ENCODE measurements around the gene RCVRN.

- TF ChIP-seq CTCF (conservative IDR thresholded peaks at IDR 0.05; ENCODE audit: low read depth, low read length): no peak
- no peak for TF ChIP-seq POLR2A (IDR thresholded peaks at IDR 0.05; ENCODE audit: low read depth, low read length)
- TF ChIP-seq SMC3 (IDR thresholded peaks at IDR 0.05; ENCODE audit: low read depth, low read length): no peak
- TF ChIP-seq RAD21 (IDR thresholded peaks at IDR 0.05; ENCODE audit: low read length): no peak
- no peak for TF ChIP-seq ELK1 (IDR thresholded peaks at IDR 0.05; ENCODE audit: borderline replicate concordance, low read depth, low read length)
- no peak for TF ChIP-seq RCOR1 (IDR thresholded peaks at IDR 0.05; ENCODE audit: insufficient replicate concordance, low read length)
- no peak for TF ChIP-seq RFX5 (IDR thresholded peaks at IDR 0.05; ENCODE audit: low read depth, low read length)
- TF ChIP-seq MAZ (IDR thresholded peaks at IDR 0.05; ENCODE audit: borderline replicate concordance, low read depth, low read length): no peak
- no peak for TF ChIP-seq USF2 (IDR thresholded peaks at IDR 0.05; ENCODE audit: low read depth, low read length)
- no peak for TF ChIP-seq CHD1 (IDR thresholded peaks at IDR 0.05; ENCODE audit: low read depth, low read length)
- TF ChIP-seq CEBPB (IDR thresholded peaks at IDR 0.05; ENCODE audit: low read depth, low read length): no peak
- TF ChIP-seq MAFK (IDR thresholded peaks at IDR 0.05; ENCODE audit: low read depth, low read length): no peak
- TF ChIP-seq FOS (IDR thresholded peaks at IDR 0.05; ENCODE audit: low read depth, low read length): no peak
Measured at GRCh38 chr17:9918352-9918751, 13.3 kb upstream of the RCVRN start.

Data from IMR-90 (cell line).